DMS79 (cell line): ENCODE results near the gene SRGAP2C.
"Not testable (repeated sequence)": the region's sequence is repeated elsewhere in the genome, so short reads cannot be mapped to it uniquely, and the experiment has no call there.

ENCODE experiments used
- DNase-seq: peaks from one replicate; lab custom pipeline; 2025; lab: John Stamatoyannopoulos, UW

Gene SRGAP2C

GRCh38 chr1:121385563-121386288, 201.0 kb downstream of the SRGAP2C start:
- not testable (repeated sequence) for DNase-seq

DNA sequence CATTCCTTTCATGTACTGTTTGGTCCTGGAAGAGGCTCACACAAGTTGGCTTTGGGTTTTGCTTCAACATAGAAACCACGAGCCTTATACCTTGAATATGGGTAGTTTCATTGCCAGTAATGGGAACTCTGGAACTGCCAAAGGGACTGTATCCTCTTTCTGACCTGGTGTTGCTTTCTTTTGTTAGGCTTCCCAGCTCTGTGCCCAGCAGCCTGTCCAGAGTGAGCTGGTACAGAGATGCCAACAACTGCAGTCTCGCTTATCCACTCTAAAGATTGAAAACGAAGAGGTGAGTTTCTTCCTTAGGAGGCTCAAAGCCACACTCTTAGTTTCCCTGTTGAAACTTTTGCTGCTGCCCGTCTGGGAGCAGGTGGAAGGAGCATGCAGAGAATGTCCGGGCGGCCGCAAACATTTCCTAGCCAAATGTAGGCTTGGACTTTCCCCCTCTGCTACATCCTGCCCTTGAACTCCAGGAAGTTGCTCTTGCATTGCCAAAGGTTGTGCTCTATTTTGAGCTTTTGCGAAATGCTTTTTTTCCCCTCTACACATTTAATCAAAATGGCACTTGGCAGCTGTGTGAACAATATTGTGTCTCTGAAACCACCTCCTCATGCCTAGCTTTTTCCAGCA, 201.7 kb downstream of the SRGAP2C start:
- not testable (repeated sequence) for DNase-seq

DNA sequence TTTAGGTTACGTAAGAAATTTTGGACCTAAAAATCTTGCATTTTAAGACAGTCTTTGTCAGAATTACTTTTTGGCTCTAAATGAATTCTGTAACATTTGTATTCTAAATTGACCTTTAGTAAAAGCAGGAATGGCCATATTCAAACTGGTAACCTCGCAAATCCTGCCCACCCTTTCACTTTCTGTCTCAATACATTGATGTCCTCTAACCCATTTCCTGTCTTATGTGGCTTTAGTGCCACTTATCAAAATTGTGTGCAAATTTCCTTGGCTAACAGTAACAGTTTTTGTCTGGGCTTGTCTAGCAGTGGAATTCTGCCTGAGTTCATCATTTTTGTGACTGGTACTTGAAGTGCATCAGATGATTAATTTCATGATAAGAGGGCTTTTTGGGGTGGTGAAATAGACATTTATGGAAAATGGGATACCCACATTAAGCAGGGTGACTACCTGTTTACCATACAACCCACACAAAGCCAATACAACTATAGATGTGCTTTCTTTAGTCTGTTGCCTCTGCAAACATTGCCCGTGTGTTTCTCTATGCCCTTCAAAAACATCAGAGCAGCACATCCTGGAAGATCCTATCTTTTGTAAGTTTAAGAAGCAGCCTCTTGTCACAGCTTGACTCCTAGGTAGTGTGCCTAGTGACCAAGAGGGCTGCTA, 205.3 kb downstream of the SRGAP2C start:
- DNase-seq = not testable (repeated sequence)

DNA sequence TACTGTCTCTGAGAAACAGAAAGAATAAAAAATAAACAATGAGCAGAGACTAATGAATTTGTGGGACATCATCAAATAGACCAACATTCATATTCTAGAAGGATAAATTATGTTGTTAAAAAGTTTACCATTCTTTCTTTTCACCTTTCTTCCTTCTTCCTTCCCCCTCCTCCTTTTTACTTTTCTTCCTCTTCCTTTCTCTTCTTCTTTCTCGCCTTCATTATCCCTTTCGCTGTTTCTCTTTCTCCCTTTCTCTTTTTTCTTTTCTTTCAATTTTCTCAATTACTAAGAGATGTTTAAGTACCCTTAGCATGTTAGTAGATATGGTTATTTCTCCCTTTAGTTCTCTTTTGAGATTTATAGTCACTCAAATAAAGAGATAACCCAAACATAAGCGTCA, 207.4 kb downstream of the SRGAP2C start:
- DNase-seq = not testable (repeated sequence)

DNA sequence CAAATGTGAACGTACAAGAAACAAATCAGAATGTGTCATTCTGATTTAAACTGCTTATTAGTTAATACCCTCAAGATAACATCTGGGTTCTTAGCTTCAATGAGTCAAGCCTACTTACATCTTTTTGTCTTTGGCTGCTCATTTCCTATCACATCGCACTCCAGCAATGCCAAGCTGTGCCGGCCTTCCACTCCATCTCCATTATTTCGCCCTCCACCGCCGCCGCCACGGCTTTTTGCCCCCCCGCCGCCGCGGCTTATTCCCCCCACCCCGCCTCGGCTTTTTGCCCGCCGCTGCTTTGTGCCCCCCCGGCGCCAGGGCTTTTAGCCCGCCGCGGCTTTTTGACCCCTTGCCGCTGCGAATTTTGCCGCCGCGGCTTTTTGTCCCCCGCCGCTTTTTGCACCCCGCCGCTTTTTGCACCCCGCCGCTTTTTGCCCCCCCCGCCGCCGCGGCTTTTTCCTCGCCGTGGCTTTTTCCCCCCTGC, 211.0 kb downstream of the SRGAP2C start:
- not testable (repeated sequence) for DNase-seq

GRCh38 chr1:121396335-121397081, 211.7 kb downstream of the SRGAP2C start:
- peak; percentile 6 for DNase-seq

- not testable (repeated sequence) for DNase-seq
Observed at GRCh38 chr1:121397101-121397500, 212.3 kb downstream of the SRGAP2C start.

DNA sequence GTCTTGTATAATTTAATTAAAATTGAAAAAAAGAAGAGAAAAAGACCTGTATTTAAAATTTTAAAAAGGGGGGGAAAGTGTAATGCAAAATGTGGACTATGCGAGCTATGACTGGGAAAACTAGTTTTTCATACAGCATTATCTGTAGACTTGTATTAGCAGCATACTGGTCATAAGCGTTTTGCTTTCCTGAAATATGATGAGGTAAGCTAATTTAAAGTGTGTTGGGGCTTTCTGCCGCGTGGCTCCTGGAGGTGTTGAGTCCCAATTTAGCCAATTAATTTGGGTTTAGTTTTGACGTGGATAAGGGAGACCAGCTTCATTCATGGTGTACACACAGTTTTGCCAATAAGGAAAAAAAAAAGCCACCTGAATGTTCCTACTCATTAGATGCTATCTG, 214.4 kb downstream of the SRGAP2C start:
- not testable (repeated sequence) for DNase-seq

- not testable (repeated sequence) for DNase-seq
Observed at GRCh38 chr1:121400108-121400507, 215.3 kb downstream of the SRGAP2C start.

- not testable (repeated sequence) for DNase-seq
Observed at GRCh38 chr1:121400541-121401310, 216.0 kb downstream of the SRGAP2C start.

DNA sequence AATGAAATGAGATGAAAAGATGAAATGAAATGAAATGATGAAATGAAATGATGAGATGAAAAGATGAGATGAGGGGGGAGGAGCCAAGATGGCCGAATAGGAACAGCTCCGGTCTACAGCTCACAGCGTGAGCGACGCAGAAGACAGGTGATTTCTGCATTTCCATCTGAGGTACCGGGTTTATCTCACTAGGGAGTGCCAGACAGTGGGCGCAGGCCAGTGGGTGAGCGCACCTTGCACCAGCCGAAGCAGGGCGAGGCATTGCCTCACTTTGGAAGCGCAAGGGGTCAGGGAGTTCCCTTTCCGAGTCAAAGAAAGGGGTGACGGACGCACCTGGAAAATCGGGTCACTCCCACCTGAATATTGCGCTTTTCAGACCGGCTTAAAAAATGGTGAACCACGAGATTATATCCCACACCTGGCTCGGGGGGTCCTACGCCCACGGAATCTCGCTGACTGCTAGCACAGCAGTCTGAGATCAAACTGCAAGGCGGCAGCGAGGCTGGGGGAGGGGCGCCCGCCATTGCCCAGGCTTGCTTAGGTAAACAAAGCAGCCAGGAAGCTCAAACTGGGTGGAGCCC, 216.7 kb downstream of the SRGAP2C start:
- DNase-seq = not testable (repeated sequence)

DNA sequence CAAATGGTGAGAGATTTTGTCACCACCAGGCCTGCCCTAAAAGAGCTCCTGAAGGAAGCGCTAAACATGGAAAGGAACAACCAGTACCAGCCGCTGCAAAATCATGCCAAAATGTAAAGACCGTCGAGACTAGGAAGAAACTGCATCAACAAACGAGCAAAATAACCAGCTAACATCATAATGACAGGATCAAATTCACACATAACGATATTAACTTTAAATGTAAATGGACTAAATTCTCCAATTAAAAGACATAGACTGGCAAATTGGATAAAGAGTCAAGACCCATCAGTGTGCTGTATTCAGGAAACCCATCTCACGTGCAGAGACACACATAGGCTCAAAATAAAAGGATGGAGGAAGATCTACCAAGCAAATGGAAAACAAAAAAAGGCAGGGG, 218.5 kb downstream of the SRGAP2C start:
- DNase-seq = not testable (repeated sequence)

- DNase-seq = no peak
Observed at GRCh38 chr1:121408354-121408753, 223.6 kb downstream of the SRGAP2C start.

DNA sequence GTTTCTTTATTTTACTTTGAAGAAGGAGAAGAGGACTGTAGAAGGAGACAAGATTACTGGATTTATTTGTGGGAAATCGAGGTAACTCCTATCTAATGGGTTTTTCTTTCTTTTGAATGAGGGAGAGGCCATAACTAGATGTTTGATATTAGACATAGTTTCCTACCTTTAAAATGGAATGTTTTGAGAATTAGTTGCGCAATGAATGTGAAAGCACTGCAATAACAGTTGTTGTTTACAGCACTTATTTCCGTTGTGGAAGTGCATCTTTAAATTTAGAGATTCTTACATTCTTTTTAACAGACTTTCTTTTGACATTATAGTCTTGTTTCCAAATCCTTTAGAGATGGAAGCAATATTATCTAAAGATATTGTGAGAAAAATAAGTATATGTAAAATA, 229.0 kb downstream of the SRGAP2C start:
- DNase-seq = no peak

DNA sequence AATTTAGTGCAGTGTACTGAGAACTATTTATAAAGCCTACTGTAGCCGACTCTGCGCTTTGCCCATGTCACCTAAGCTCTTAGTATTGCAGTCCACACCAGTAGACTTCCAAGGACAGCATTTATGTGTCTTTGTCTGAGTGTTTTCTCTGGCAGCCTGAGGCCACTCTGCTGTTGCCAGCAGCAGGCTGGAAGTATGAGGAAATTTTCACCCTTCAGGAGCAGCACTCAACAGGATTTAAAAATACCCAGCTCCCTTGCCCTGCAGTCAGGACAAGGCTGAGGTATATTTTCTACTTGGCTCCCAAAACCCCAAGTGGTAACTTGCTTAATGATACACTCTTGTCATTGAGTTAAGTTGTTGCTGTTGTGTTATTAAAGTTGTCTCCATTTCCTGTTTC, 230.1 kb downstream of the SRGAP2C start:
- no peak for DNase-seq

DNA sequence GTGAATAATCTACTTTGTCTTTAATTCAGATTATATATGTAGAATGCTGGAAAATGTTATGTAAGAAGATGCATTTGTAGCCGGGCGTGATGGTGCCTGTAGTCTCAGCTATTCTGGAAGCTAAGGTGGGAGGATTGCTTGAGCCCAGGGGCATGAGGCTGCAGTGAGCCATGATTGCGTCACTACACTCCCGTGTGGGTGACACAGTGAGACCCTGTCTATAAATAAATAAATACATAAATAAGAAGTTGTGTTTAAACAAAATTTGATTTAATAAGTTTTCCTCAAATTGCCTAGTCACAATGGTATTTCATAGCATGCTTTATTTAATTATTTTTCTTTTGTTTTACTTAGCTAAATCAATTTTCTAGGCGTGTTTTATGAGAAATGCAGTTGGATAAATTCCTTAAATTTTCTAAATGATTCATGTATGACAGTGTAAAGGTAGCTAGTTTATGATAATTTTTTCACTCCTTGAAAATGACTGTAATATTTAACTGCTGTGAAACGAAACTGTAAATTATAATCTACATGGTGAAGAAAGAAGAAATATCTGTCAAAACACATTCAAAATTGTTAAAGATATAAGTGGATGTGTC, 232.6 kb downstream of the SRGAP2C start:
- DNase-seq = no peak

DNA sequence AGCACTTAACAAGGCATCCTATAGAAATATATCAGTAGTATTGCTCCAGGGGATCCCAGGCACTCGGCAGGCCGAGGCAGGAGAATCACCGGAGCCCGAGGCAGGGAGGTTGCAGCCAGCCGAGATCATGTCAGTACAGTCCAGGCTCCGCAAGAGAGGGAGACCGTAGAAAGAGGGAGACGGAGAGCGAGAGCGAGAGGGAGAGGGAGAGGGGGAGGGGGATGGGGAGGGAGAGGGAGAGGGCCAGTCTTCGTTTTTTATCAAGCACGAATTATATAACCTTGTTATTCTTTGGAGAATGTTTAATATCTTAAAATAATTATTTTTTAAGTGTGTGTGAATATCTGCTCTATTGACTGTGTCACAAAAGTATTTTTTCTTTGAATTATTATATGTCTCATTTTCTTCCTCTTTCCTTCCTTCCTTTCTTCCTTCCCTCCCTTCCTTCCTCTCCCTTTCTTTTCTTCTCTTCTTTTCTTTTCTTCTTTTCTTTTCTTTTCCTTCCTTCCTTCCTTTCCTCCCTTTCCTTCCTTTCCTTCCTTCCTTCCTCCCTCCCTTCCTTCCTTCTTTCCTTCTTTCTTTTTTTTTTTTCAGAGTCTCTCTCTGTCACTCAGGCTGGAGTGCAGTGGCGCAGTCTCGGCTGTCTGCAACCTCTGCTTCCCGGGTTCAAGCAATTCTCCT, 233.7 kb downstream of the SRGAP2C start:
- DNase-seq = no peak

DNA sequence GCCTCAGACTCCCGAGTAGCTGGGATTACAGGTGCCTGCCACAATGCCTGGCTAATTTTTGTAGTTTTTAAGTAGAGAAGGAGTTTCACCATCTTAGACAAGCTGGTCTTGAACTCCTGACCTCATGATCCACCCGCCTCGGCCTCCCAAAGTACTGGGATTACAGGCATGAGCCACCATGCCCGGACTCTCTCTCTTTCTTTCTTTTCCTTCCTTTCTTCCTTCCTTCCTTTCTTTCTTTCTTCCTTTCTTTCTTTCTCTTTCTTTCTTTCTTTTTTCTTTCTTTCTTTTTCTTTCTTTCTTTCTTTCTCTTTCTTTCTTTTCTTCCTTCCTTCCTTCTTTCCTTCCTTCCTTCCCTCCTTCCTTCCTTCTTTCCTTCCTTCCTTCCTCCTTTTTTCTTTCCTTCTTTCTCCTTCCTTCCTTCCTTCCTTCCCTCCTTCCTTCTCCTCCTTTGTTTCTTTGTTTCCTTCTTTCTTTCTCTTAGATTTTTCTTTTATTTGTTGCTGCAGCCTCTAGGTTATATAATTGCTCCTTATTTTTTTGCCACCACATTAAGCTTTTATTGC, 234.4 kb downstream of the SRGAP2C start:
- not testable (repeated sequence) for DNase-seq

DNA sequence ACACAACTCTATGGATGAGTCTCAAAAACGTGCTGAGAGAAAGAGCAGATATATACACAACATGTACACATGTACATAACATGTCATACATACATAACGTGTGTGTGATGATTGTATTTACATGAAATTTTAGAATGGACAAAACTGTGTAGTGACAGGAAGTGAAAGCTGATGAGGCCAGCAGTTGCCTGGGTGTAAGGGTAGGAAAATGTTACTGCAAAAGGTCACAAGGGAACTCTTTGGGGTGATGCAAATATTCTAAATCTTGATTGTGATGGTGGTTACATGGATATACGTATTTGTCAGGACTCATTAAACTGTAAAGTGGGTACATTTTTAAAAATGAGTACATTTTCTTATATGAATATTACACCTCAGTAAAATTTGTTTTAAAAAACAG, 236.7 kb downstream of the SRGAP2C start:
- DNase-seq = not testable (repeated sequence)

DNA sequence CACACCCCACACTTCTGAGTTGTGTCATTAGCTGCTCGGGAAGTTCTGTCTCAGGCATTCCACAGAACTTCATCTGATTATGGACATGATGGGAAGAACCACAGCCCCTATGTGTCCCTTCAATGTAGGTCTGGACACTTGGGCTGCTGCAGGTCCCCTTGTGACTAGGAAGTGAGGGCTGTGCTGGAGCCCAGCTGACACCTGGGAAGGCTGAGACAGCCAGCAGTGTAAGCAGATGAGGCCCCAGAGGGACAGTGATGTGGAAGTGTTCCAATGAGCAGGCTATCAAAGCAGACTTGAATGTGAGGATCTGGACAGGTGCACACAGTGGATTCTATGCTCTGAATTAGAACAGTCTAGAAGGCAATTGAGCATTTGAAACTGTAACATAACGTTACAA, 239.2 kb downstream of the SRGAP2C start:
- DNase-seq = not testable (repeated sequence)
